Measurements from ENCODE around the gene AOPEP. TPM values are rescaled to one million over a fixed set of nuclear protein-coding genes. Genes with fewer than 3 reads are reported as not detected.

The AOPEP gene
- total and polyA plus RNA-seq, 9 of the 15 experiments (the other 6 are each of a cell fraction or from before 2014, with no cell fraction given) = 4.5 to 19.3 (median 13.5) TPM

GRCh38 chr9:94780516-94780950, 54.0 kb downstream of the AOPEP start (continued):
- TF ChIP-seq, protein P1, sequence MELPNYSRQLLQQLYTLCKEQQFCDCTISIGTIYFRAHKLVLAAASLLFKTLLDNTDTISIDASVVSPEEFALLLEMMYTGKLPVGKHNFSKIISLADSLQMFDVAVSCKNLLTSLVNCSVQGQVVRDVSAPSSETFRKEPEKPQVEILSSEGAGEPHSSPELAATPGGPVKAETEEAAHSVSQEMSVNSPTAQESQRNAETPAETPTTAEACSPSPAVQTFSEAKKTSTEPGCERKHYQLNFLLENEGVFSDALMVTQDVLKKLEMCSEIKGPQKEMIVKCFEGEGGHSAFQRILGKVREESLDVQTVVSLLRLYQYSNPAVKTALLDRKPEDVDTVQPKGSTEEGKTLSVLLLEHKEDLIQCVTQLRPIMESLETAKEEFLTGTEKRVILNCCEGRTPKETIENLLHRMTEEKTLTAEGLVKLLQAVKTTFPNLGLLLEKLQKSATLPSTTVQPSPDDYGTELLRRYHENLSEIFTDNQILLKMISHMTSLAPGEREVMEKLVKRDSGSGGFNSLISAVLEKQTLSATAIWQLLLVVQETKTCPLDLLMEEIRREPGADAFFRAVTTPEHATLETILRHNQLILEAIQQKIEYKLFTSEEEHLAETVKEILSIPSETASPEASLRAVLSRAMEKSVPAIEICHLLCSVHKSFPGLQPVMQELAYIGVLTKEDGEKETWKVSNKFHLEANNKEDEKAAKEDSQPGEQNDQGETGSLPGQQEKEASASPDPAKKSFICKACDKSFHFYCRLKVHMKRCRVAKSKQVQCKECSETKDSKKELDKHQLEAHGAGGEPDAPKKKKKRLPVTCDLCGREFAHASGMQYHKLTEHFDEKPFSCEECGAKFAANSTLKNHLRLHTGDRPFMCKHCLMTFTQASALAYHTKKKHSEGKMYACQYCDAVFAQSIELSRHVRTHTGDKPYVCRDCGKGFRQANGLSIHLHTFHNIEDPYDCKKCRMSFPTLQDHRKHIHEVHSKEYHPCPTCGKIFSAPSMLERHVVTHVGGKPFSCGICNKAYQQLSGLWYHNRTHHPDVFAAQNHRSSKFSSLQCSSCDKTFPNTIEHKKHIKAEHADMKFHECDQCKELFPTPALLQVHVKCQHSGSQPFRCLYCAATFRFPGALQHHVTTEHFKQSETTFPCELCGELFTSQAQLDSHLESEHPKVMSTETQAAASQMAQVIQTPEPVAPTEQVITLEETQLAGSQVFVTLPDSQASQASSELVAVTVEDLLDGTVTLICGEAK (IDR thresholded peaks at IDR 0.05) = no peak
- TF ChIP-seq, protein P1 (CRISPR knock-in tag; IDR thresholded peaks at IDR 0.05) = peak; percentile 61; the same call in 1 of the 2 replicates
- peak; percentile 30; the same call in 1 of the 2 replicates for TF ChIP-seq JUN (IDR thresholded peaks at IDR 0.05; ENCODE audit: borderline replicate concordance, low read depth, low read length)
- no peak for TF ChIP-seq JUN (CRISPR knock-in tag; IDR thresholded peaks at IDR 0.05; ENCODE audit: borderline replicate concordance)
- TF ChIP-seq HNRNPUL1 (IDR thresholded peaks at IDR 0.05; ENCODE audit: low read length) = no peak
- no peak for TF ChIP-seq TEAD2 (tag; IDR thresholded peaks at IDR 0.05)
- TF ChIP-seq RBM14 (IDR thresholded peaks at IDR 0.05; ENCODE audit: borderline replicate concordance, insufficient read depth, low read depth, low read length) = no peak
- TF ChIP-seq PRMT5 (CRISPR knock-in tag; IDR thresholded peaks at IDR 0.05) = no peak
- no peak for TF ChIP-seq NR2C1 (IDR thresholded peaks at IDR 0.05)
- TF ChIP-seq NR2C1 (tag; IDR thresholded peaks at IDR 0.05) = no peak
- TF ChIP-seq CBFA2T2 (conservative IDR thresholded peaks at IDR 0.05) = peak; percentile 79
- TF ChIP-seq SMARCE1 (IDR thresholded peaks at IDR 0.05) = 0 out of 2 replicates have a peak, but pooled peaks have one; percentile 34
- no peak for TF ChIP-seq DNMT1 (IDR thresholded peaks at IDR 0.05)
- TF ChIP-seq, protein P2, sequence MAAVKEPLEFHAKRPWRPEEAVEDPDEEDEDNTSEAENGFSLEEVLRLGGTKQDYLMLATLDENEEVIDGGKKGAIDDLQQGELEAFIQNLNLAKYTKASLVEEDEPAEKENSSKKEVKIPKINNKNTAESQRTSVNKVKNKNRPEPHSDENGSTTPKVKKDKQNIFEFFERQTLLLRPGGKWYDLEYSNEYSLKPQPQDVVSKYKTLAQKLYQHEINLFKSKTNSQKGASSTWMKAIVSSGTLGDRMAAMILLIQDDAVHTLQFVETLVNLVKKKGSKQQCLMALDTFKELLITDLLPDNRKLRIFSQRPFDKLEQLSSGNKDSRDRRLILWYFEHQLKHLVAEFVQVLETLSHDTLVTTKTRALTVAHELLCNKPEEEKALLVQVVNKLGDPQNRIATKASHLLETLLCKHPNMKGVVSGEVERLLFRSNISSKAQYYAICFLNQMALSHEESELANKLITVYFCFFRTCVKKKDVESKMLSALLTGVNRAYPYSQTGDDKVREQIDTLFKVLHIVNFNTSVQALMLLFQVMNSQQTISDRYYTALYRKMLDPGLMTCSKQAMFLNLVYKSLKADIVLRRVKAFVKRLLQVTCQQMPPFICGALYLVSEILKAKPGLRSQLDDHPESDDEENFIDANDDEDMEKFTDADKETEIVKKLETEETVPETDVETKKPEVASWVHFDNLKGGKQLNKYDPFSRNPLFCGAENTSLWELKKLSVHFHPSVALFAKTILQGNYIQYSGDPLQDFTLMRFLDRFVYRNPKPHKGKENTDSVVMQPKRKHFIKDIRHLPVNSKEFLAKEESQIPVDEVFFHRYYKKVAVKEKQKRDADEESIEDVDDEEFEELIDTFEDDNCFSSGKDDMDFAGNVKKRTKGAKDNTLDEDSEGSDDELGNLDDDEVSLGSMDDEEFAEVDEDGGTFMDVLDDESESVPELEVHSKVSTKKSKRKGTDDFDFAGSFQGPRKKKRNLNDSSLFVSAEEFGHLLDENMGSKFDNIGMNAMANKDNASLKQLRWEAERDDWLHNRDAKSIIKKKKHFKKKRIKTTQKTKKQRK (IDR thresholded peaks at IDR 0.05; ENCODE audit: borderline replicate concordance, low read depth, low read length) = no peak
- no peak for TF ChIP-seq DIDO1 (tag; IDR thresholded peaks at IDR 0.05; ENCODE audit: low read depth)
- no peak for TF ChIP-seq ZC3H11A (IDR thresholded peaks at IDR 0.05; ENCODE audit: low read depth, low read length)
- TF ChIP-seq SNIP1 (IDR thresholded peaks at IDR 0.05; ENCODE audit: low read depth) = no peak
- TF ChIP-seq ZFP36 (IDR thresholded peaks at IDR 0.05; ENCODE audit: low read depth, low read length, partially characterized antibody) = no peak

Measured in K562 (cell line).